ENCODE measurements around the gene DLL1. TPM values are rescaled to one million over a fixed set of nuclear protein-coding genes. Genes with fewer than 3 reads are reported as not detected.
"Not testable (repeated sequence)": the region's sequence is repeated elsewhere in the genome, so short reads cannot be mapped to it uniquely, and the experiment has no call there.

The DLL1 gene
- polyA plus RNA-seq, 2 of the 4 experiments (the other 2 are of a cell fraction), result 0.05 to 0.15 TPM

GRCh38 chr6:170266061-170266825, 24.6 kb downstream of the DLL1 start:
- Histone ChIP-seq H3K9me3 (no peaks in the 10 kb centered on the region), H3K4me1 (no peaks in the 10 kb centered on the region), H3K27ac (no peak overlapping the region), H3K4me3 (no peak overlapping the region), H3K4me2 (no peak overlapping the region)
- DNase-seq (ENCODE audit: low read depth in 1 of 2, low spot score in 1 of 2), result no peak
- ChIA-PET CTCF (no interaction called here), POLR2A (no interaction called here)
- 59% methylated on average over 14 of the region's 18 CpGs for WGBS (ENCODE audit: missing lambda C conversion rate)
- no peak for ATAC-seq
- no peak for FAIRE-seq
- no peak for TF ChIP-seq BCL3 (IDR thresholded peaks at IDR 0.05)
- TF ChIP-seq ZFP36 (IDR thresholded peaks at IDR 0.05; ENCODE audit: borderline replicate concordance, partially characterized antibody), result no peak
- TF ChIP-seq RARB (CRISPR knock-in tag; IDR thresholded peaks at IDR 0.05), result no peak
- TF ChIP-seq, protein P1, sequence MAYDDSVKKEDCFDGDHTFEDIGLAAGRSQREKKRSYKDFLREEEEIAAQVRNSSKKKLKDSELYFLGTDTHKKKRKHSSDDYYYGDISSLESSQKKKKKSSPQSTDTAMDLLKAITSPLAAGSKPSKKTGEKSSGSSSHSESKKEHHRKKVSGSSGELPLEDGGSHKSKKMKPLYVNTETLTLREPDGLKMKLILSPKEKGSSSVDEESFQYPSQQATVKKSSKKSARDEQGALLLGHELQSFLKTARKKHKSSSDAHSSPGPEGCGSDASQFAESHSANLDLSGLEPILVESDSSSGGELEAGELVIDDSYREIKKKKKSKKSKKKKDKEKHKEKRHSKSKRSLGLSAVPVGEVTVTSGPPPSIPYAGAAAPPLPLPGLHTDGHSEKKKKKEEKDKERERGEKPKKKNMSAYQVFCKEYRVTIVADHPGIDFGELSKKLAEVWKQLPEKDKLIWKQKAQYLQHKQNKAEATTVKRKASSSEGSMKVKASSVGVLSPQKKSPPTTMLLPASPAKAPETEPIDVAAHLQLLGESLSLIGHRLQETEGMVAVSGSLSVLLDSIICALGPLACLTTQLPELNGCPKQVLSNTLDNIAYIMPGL (CRISPR knock-in tag; IDR thresholded peaks at IDR 0.05; ENCODE audit: borderline replicate concordance), result no peak
- TF ChIP-seq RAD21 (conservative IDR thresholded peaks at IDR 0.05 in 1 of 2, IDR thresholded peaks at IDR 0.05 in 1 of 2), result no peak
- TF ChIP-seq NPAS2 (CRISPR knock-in tag; IDR thresholded peaks at IDR 0.05; ENCODE audit: borderline replicate concordance), result no peak
- no peak for TF ChIP-seq RNF2 (IDR thresholded peaks at IDR 0.05; ENCODE audit: borderline replicate concordance, low read depth)
- no peak for TF ChIP-seq MAZ (IDR thresholded peaks at IDR 0.05; ENCODE audit: borderline replicate concordance, low read depth, low read length)

DNA sequence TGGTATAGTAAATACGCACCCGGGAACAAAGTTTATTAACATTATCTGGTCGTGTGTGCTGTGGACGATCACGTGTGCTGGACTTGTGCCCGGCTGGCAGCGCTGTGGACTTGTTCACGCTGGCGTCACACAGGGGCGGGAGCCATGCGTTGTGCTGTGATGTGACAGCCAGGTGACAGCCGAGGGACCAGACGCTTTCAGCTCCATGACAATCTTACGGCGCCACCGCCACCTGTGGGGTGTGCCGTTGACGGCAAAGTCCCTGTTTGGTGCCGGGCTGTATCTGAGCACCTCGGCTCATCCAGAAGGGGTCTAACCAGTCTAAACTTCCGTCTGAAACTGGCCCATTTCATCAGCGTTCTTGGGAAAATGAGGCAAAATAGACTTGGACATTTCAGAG, 25.2 kb downstream of the DLL1 start:
- Histone ChIP-seq H3K4me3 (no peak overlapping the region), H3K27ac (no peak overlapping the region), H3K9me3 (no peaks in the 10 kb centered on the region), H3K4me2 (no peak overlapping the region), H3K4me1 (no peaks in the 10 kb centered on the region)
- ChIA-PET POLR2A (no interaction called here), CTCF (interaction anchor here (0.9 kb wide), 1 partner anchor 265 kb away, joined by 3 read pairs; no protein-coding TSS in a partner anchor)
- DNase-seq (ENCODE audit: low read depth in 1 of 2, low spot score in 1 of 2), result no peak
- TF ChIP-seq PHF8 (IDR thresholded peaks at IDR 0.05; ENCODE audit: borderline replicate concordance, low read depth) (no peak), ESRRA (IDR thresholded peaks at IDR 0.05; ENCODE audit: borderline replicate concordance, low read length) (no peak), MAFK (IDR thresholded peaks at IDR 0.05; ENCODE audit: partially characterized antibody) (no peak), RFX5 (IDR thresholded peaks at IDR 0.05) (no peak), HEYL (CRISPR knock-in tag; IDR thresholded peaks at IDR 0.05) (no peak), JUNB (IDR thresholded peaks at IDR 0.05) (no peak), HOXB13 (CRISPR knock-in tag; IDR thresholded peaks at IDR 0.05; ENCODE audit: low read depth) (no peak), TP53 (CRISPR knock-in tag; IDR thresholded peaks at IDR 0.05) (no peak), RAD21 (conservative IDR thresholded peaks at IDR 0.05 in 1 of 2, IDR thresholded peaks at IDR 0.05 in 1 of 2) (no peak), FOXS1 (CRISPR knock-in tag; IDR thresholded peaks at IDR 0.05) (no peak), POLR2A (IDR thresholded peaks at IDR 0.05; ENCODE audit: low read length) (no peak), BCL3 (IDR thresholded peaks at IDR 0.05) (no peak), JUN (IDR thresholded peaks at IDR 0.05) (no peak), NPAS2 (CRISPR knock-in tag; IDR thresholded peaks at IDR 0.05; ENCODE audit: borderline replicate concordance) (no peak), ZSCAN20 (CRISPR knock-in tag; IDR thresholded peaks at IDR 0.05) (no peak), FOSB (CRISPR knock-in tag; IDR thresholded peaks at IDR 0.05) (no peak)
- TF ChIP-seq, protein P2, sequence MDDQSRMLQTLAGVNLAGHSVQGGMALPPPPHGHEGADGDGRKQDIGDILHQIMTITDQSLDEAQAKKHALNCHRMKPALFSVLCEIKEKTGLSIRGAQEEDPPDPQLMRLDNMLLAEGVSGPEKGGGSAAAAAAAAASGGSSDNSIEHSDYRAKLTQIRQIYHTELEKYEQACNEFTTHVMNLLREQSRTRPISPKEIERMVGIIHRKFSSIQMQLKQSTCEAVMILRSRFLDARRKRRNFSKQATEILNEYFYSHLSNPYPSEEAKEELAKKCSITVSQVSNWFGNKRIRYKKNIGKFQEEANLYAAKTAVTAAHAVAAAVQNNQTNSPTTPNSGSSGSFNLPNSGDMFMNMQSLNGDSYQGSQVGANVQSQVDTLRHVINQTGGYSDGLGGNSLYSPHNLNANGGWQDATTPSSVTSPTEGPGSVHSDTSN (IDR thresholded peaks at IDR 0.05), result no peak
- TF ChIP-seq, protein P3, sequence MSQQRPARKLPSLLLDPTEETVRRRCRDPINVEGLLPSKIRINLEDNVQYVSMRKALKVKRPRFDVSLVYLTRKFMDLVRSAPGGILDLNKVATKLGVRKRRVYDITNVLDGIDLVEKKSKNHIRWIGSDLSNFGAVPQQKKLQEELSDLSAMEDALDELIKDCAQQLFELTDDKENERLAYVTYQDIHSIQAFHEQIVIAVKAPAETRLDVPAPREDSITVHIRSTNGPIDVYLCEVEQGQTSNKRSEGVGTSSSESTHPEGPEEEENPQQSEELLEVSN (IDR thresholded peaks at IDR 0.05; ENCODE audit: borderline replicate concordance, low read depth), result no peak
- ATAC-seq, result no peak
- no peak for FAIRE-seq
- 76% methylated on average over 17 of the region's 22 CpGs for WGBS (ENCODE audit: missing lambda C conversion rate)

GRCh38 chr6:170264644-170265043, 26.2 kb downstream of the DLL1 start:
- H3K9me3 ChIP-seq, POLR2A ChIA-PET: not testable (repeated sequence)
- 73% methylated on average over 9 of the region's 12 CpGs for WGBS (ENCODE audit: missing lambda C conversion rate)

More at GRCh38 chr6:170264644-170265043, 26.2 kb downstream of the DLL1 start:
- DNase-seq (ENCODE audit: low read depth in 1 of 2, low spot score in 1 of 2); H3K4me3 ChIP-seq; FAIRE-seq; H3K27ac ChIP-seq; H3K4me2 ChIP-seq; ATAC-seq; H3K4me1 ChIP-seq: not testable (repeated sequence)
- CTCF ChIA-PET, result interaction anchor here (0.9 kb wide), 1 partner anchor 266 kb away, joined by 3 read pairs; no protein-coding TSS in a partner anchor
